HL-60/S4 (cell line): Measurements from ENCODE around the gene MVB12B.

ENCODE experiments used
- in situ Hi-C: fragments of 300-500 bp; cut with MboI; formaldehyde crosslinking; loops from 2 replicates; pipeline ENCODE4 v1.14.3; 2022; ENCODE audit warnings: low sequenced_read_pairs

Gene MVB12B

GRCh38 chr9:126499911-126500599, 173.4 kb downstream of the MVB12B start:
- in situ Hi-C loops, result loop anchor here (5.0 to 25.0 kb wide), 4 partner anchors 57 to 1088 kb away; no protein-coding TSS in a partner anchor

- in situ Hi-C loops, result loop anchor here (5.0 kb wide), 1 partner anchor 57 kb away; no protein-coding TSS in a partner anchor
These were observed 174.2 kb downstream of the MVB12B start for GRCh38 chr9:126500600-126501382.

- in situ Hi-C loops, result loop anchor here (5.0 kb wide), 1 partner anchor 56 kb away; no protein-coding TSS in a partner anchor
These were observed 175.0 kb downstream of the MVB12B start for GRCh38 chr9:126501383-126502331.

- in situ Hi-C loops, result loop anchor here (5.0 kb wide), 1 partner anchor 55 kb away; no protein-coding TSS in a partner anchor
These were observed 176.0 kb downstream of the MVB12B start for GRCh38 chr9:126502417-126503332.

- in situ Hi-C loops, result loop anchor here (5.0 kb wide), 1 partner anchor 54 kb away; no protein-coding TSS in a partner anchor
These were observed 176.9 kb downstream of the MVB12B start for GRCh38 chr9:126503333-126504085.

GRCh38 chr9:126504086-126504976, 177.7 kb downstream of the MVB12B start:
- in situ Hi-C loops, result loop anchor here (5.0 kb wide), 1 partner anchor 53 kb away; no protein-coding TSS in a partner anchor

- in situ Hi-C loops, result loop anchor here (5.0 kb wide), 1 partner anchor 52 kb away; no protein-coding TSS in a partner anchor
These were observed 178.4 kb downstream of the MVB12B start for GRCh38 chr9:126504977-126505455.

- in situ Hi-C loops, result no loop called here
These were observed 179.2 kb downstream of the MVB12B start for GRCh38 chr9:126505697-126506346.

GRCh38 chr9:126506361-126507317, 180.0 kb downstream of the MVB12B start:
- in situ Hi-C loops, result no loop called here

GRCh38 chr9:126507318-126508109, 180.9 kb downstream of the MVB12B start:
- in situ Hi-C loops, result no loop called here

GRCh38 chr9:126508171-126508591, 181.6 kb downstream of the MVB12B start:
- in situ Hi-C loops, result no loop called here

- in situ Hi-C loops, result no loop called here
These were observed 182.3 kb downstream of the MVB12B start for GRCh38 chr9:126508928-126509327.

GRCh38 chr9:126509718-126510117, 183.1 kb downstream of the MVB12B start:
- in situ Hi-C loops, result no loop called here

- in situ Hi-C loops, result no loop called here
These were observed 183.9 kb downstream of the MVB12B start for GRCh38 chr9:126510564-126510963.

GRCh38 chr9:126511411-126511810, 184.8 kb downstream of the MVB12B start:
- in situ Hi-C loops, result no loop called here
